NCI-H2227 (cell line): ENCODE measurements around the gene GUCY1B1.

Source experiments
- DNase-seq: peaks from one replicate; lab custom pipeline; 2025; ENCODE audit not compliant: unreplicated experiment; lab: John Stamatoyannopoulos, UW

GUCY1B1 gene

GRCh38 chr4:155799116-155799793 lies 40.4 kb downstream of the GUCY1B1 start:
- DNase-seq: no peak

GRCh38 chr4:155799794-155800123 lies 40.9 kb downstream of the GUCY1B1 start:
- no peak for DNase-seq

- DNase-seq: no peak
These were observed 42.0 kb downstream of the GUCY1B1 start for GRCh38 chr4:155800685-155801343.

- DNase-seq: no peak
These were observed 43.6 kb downstream of the GUCY1B1 start for GRCh38 chr4:155802190-155802959.

GRCh38 chr4:155805016-155805415 lies 46.2 kb downstream of the GUCY1B1 start:
- DNase-seq: no peak

GRCh38 chr4:155807021-155807420 lies 48.2 kb downstream of the GUCY1B1 start:
- no peak for DNase-seq

- DNase-seq: peak; percentile 86
These were observed 51.0 kb downstream of the GUCY1B1 start for GRCh38 chr4:155809835-155810234.

GRCh38 chr4:155811083-155811482 lies 52.3 kb downstream of the GUCY1B1 start:
- DNase-seq: no peak

GRCh38 chr4:155818639-155819038 lies 59.8 kb downstream of the GUCY1B1 start:
- DNase-seq: no peak

GRCh38 chr4:155819066-155819465 lies 60.2 kb downstream of the GUCY1B1 start:
- no peak for DNase-seq

GRCh38 chr4:155820887-155821518 lies 62.2 kb downstream of the GUCY1B1 start:
- no peak for DNase-seq

GRCh38 chr4:155822572-155822971 lies 63.8 kb downstream of the GUCY1B1 start:
- no peak for DNase-seq

- DNase-seq: no peak
These were observed 69.8 kb downstream of the GUCY1B1 start for GRCh38 chr4:155828628-155829027.

- no peak for DNase-seq
These were observed 73.8 kb downstream of the GUCY1B1 start for GRCh38 chr4:155832664-155833063.

- no peak for DNase-seq
These were observed 78.5 kb downstream of the GUCY1B1 start for GRCh38 chr4:155837203-155837796.

- DNase-seq: no peak
These were observed 83.3 kb downstream of the GUCY1B1 start for GRCh38 chr4:155842080-155842479.

- DNase-seq: no peak
These were observed 88.1 kb downstream of the GUCY1B1 start for GRCh38 chr4:155846929-155847328.

GRCh38 chr4:155849042-155849441 lies 90.2 kb downstream of the GUCY1B1 start:
- DNase-seq: no peak

- DNase-seq: no peak
These were observed 94.4 kb downstream of the GUCY1B1 start for GRCh38 chr4:155853189-155853588.

GRCh38 chr4:155854582-155855226 lies 95.9 kb downstream of the GUCY1B1 start:
- no peak for DNase-seq

GRCh38 chr4:155855897-155856296 lies 97.1 kb downstream of the GUCY1B1 start:
- no peak for DNase-seq
